GM21717 (cell line): ENCODE data around the gene ARHGDIB.

Source experiments
- ATAC-seq: cut with Tn5 transposase; IDR thresholded peaks from one replicate; pipeline ENCODE4 v1.9.1; 2021; ENCODE audit warnings: mild to moderate bottlenecking, moderate library complexity; ENCODE audit not compliant: unreplicated experiment

Gene ARHGDIB

DNA sequence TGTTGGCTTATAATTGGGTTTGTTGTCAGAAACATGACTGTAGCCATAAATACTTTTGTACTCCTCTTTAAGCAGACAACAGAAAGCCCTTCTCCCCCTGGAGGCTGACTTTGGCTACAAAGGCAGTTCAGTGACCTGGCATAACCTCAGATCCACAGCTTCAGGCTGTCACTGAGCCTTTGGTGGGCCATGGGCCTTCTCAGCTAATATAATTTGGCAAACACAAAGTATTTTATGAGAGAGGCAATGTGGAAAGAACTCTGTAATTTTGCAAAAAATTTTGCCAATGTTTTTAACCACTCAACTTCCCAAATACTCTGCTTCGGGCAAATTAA, 60.2 kb downstream of the ARHGDIB start:
- no peak for ATAC-seq

DNA sequence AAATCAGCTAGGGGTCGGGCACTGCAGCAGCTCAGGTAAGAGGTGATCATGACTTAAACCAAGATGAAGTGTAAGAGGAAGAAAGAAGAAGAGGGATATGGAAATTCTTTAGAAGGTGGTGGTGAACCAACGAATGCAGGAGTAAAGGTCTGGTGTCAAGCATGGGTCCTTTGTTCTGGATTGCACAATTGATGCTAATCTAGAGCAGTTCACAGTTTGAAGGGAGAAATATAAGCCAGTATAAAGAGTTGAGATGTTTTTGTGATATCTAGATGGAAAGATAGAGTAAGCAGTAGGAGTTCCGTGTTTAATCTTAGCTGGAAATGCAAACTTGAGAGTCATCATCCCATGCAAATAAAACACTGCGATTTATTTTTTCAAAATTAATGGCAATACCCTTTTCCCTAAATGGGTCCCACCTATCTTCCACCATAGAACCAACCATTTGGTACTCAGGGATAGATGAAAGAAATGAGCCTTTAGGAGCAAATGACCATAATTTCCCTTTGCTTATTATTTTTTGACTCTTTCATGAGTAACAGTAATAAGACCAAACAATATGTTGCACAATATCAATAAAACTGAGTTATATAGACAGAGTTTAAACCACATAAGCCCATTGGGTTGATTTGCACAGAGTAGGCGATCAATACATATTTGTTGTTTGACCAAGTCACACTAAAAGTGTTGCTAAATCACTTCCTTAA, 60.7 kb downstream of the ARHGDIB start:
- ATAC-seq: no peak

DNA sequence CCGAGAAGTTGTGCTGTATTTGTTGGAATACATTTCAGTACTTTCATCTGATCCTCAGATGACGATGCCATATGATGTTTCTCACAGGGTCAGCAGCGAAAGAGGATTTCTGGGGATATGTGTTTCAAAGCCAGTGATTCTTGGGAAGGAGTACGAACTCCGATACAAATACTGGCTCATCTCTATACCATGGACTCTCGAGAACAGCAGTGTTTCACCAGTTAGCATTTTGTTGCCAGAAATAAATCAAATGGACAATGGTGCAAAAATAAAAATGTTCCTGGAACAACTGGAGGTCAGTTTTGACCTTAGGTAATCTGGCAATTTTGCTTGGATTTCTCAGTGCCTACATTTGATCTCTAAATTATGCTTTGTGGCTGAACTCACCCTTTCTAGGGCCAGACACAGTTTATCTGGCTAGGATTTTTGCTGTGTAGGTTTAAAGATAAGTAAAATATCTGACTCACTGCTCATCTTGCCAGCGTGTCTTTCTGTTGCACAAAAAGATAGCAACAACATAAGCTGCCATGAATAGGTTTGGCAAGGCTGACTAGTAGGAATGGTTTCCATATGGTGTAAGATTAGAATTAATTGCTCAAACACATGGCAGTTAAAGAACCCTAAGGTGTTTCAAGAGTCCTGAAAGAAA, 64.8 kb downstream of the ARHGDIB start:
- ATAC-seq: no peak

DNA sequence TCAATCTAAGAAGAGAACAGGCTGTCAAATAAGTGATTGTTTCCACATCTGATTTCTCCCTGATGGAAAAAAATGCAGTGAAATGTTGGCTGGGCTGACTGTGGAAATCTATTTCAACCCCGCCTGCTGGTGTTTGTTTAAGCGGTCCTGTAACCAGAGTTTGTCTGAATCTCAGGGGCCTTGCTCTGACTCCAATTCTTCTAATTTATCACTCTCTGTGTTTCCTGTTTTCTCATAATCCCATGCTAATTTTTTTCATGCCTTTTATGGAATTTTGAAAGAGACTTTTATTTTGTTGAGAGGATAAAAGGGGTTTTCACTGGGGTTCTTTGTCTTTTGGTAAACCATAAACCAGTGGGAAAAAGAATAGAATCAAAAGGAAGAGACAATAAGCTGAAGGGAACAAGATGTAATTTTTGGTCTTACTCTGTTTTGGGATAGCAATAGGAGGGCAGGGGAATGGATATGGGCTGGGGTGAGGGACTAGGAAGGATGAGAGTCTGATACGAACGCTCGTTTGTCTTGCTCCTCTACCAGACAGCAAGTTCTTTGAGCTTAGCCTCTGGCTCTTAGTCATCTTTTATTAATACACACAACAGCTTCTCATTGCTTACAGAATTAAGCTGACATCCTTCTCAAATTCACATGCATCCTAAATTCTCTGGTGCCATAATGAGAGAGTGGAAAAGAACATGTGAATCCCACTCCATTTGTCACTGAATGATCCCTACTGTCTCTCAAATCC, 67.7 kb downstream of the ARHGDIB start:
- ATAC-seq: no peak

DNA sequence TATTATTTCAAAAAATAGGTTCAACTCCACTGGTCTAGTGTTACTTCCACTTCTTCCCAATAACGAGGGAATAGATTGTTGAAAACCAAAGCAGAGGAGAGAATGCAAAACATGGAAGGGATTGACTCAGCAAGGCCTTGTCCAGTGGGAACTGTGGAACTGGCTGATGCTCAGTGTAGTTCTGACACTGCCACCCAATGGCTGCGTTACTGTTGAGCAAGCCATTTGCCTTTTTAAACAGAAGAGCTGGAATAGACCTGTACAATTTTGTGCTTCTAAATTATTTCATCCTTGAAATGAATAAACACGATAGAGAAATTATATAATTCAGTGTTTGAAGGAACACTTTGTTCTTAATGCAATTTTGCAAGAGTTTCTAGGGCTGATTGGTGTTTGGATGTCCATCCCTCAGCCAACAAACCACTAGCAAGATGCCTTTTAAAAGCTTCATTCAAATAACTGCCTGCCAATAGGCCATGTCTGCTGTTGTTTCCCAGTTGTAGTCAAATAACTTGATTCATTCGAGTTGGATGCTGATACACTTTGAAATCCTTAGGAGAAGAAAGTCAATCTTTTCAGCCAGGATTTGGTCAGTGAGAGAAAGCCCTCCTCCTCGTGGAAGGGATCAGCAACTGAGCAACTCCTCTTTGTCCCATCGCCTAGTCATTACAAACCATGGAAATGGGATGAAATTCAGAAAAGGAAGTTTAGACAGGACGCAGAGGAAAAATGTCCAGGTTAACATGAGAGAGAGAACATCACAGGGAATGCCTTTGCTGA, 68.5 kb downstream of the ARHGDIB start:
- no peak for ATAC-seq
